Neural crest cell (in vitro differentiated cells): Measurements from ENCODE around the gene HIGD2A. TPM values are rescaled to one million over a fixed set of nuclear protein-coding genes. Genes with fewer than 3 reads are reported as not detected.

Experiments
- DNase-seq: peaks from one replicate; pipeline ENCODE4 v3.0.0; 2021; ENCODE audit warnings: low read depth, mixed read lengths, low spot score
- H3K27ac Mint-ChIP-seq: one replicate; pipeline ENCODE4 v1.8.0; 2021; ENCODE audit warnings: mild to moderate bottlenecking, mixed read lengths; ENCODE audit not compliant: unreplicated experiment
- H3K27me3 Mint-ChIP-seq: 2 replicates; pipeline ENCODE4 v1.8.0; 2021; ENCODE audit warnings: low read depth, mild to moderate bottlenecking, mixed read lengths
- H3K36me3 Mint-ChIP-seq: 2 replicates; pipeline ENCODE4 v1.8.0; 2021; ENCODE audit warnings: low read depth, mild to moderate bottlenecking, mixed read lengths
- H3K4me1 Mint-ChIP-seq: 2 replicates; pipeline ENCODE4 v1.8.0; 2021; ENCODE audit warnings: mixed read lengths
- H3K4me3 Mint-ChIP-seq: one replicate; pipeline ENCODE4 v1.8.0; 2021; ENCODE audit warnings: mild to moderate bottlenecking, mixed read lengths
- H3K9me3 Mint-ChIP-seq: 2 replicates; pipeline ENCODE4 v1.8.0; 2021; ENCODE audit warnings: mixed read lengths
- total RNA-seq: library from RNA; stranded (reverse); gene quantifications from 2 replicates; pipeline ENCODE4 v1.2.1, GENCODE V29; 2021
- TF ChIP-seq, protein P1 (sequence below): fragments of 200-600 bp; sonication (generic); conservative IDR thresholded peaks from 2 replicates; pipeline ENCODE4 v1.5.0; 2021; ENCODE audit warnings: antibody characterized with exemption, mild to moderate bottlenecking

The HIGD2A gene
- total RNA-seq, 1 donor from 2014 or later = 91.2 TPM

- Mint-ChIP-seq H3K36me3 (peaks cover 8% of the 10 kb centered on the region), H3K4me3 (no peak overlapping the region), H3K27me3 (no peaks in the 10 kb centered on the region), H3K27ac (no peak overlapping the region), H3K4me1 (peaks cover 20% of the 10 kb centered on the region), H3K9me3 (no peaks in the 10 kb centered on the region)
- TF ChIP-seq, protein P1, sequence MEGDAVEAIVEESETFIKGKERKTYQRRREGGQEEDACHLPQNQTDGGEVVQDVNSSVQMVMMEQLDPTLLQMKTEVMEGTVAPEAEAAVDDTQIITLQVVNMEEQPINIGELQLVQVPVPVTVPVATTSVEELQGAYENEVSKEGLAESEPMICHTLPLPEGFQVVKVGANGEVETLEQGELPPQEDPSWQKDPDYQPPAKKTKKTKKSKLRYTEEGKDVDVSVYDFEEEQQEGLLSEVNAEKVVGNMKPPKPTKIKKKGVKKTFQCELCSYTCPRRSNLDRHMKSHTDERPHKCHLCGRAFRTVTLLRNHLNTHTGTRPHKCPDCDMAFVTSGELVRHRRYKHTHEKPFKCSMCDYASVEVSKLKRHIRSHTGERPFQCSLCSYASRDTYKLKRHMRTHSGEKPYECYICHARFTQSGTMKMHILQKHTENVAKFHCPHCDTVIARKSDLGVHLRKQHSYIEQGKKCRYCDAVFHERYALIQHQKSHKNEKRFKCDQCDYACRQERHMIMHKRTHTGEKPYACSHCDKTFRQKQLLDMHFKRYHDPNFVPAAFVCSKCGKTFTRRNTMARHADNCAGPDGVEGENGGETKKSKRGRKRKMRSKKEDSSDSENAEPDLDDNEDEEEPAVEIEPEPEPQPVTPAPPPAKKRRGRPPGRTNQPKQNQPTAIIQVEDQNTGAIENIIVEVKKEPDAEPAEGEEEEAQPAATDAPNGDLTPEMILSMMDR = no peak
- DNase-seq = no peak
Measured at GRCh38 chr5:176382721-176383120, 5.8 kb upstream of the HIGD2A start.

DNA sequence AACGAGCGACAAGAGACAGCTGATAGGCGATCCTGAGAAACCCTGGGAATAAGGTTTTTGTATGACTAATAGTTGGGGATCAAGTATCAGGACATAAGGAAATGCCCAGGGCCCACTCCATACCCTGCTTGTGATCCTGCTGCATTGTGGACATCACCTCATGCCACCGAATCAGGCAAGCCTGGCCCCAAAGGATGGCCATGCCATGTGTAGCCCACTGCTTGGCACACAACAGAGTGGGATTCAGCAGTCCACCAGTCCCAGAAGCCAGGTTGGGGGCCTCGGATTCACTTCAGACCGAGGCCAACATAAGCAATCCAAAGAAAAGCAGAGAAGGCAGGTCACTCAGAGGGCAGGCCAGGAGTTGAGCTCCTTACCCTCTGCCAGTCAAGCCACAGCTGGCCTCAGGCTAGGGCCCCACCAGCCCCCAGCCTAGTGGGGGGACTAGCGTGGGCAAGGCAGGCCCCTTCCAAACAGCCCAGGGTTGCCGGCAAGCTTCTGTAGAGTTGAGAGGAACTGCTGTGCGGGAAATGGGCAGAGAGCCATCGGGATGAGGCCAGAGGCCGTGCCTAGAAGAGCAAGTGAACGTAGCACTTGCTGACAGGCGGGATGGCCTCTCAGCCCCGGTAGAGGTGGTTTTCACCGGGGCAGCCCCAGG is 5.2 kb upstream of the HIGD2A start:
- Mint-ChIP-seq H3K4me3 (no peak overlapping the region), H3K4me1 (peaks cover 25% of the 10 kb centered on the region), H3K27ac (no peak overlapping the region), H3K27me3 (no peaks in the 10 kb centered on the region), H3K36me3 (peaks cover 8% of the 10 kb centered on the region), H3K9me3 (no peaks in the 10 kb centered on the region)
- TF ChIP-seq, protein P1 = no peak
- DNase-seq = no peak

GRCh38 chr5:176383961-176384360 is 4.6 kb upstream of the HIGD2A start:
- Mint-ChIP-seq H3K36me3 (peaks cover 8% of the 10 kb centered on the region), H3K27ac (no peak overlapping the region), H3K9me3 (no peaks in the 10 kb centered on the region), H3K4me3 (no peak overlapping the region), H3K4me1 (peaks cover 29% of the 10 kb centered on the region), H3K27me3 (no peaks in the 10 kb centered on the region)
- TF ChIP-seq, protein P1 = no peak
- DNase-seq = no peak

GRCh38 chr5:176384366-176384930 is 4.1 kb upstream of the HIGD2A start:
- Mint-ChIP-seq H3K27me3 (no peaks in the 10 kb centered on the region), H3K9me3 (no peaks in the 10 kb centered on the region), H3K27ac (no peak overlapping the region), H3K36me3 (peaks cover 8% of the 10 kb centered on the region), H3K4me1 (peaks cover 30% of the 10 kb centered on the region), H3K4me3 (peak overlapping the region; percentile 16)
- no peak for DNase-seq
- TF ChIP-seq, protein P1 = no peak

DNA sequence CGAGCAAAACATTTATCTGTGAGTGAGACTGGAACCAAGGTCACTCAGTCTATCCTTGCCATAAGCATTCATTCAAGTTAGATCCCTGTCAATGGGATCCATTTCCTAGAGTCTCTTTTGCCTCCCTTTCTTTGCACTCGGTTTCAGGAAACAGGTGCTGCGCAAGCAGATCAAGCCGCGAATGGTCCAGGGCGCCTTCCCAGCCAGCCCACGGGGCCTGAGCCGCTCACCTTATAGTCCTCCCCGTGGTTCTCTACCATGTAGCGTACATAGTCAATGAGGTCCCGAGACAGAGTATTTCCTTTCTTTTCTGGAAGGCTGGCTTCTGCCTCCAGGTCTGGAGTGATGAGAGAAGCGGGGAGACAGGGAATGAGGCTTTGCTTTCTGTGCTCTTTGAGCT is 3.6 kb upstream of the HIGD2A start:
- no peaks in the 10 kb centered on the region for H3K9me3 Mint-ChIP-seq
- H3K27ac Mint-ChIP-seq = no peak overlapping the region
- DNase-seq = no peak

More for the DNA sequence above, 3.6 kb upstream of the HIGD2A start:
- TF ChIP-seq, protein P1 = no peak
- peaks cover 8% of the 10 kb centered on the region for H3K36me3 Mint-ChIP-seq
- peaks cover 33% of the 10 kb centered on the region for H3K4me1 Mint-ChIP-seq
- H3K27me3 Mint-ChIP-seq = no peaks in the 10 kb centered on the region
- H3K4me3 Mint-ChIP-seq = peak overlapping the region; percentile 82
